ENCODE data around the gene MED7.

Gene MED7

GRCh38 chr5:157172403-157172802, 29.7 kb upstream of the MED7 start:
- Histone ChIP-seq H3K9me3 (no peaks in the 10 kb centered on the region), H3K36me3 (replicated peaks) (no peaks in the 10 kb centered on the region), H3K4me3 (no peak overlapping the region), H3K27me3 (ENCODE audit: low read depth) (peaks cover 5% of the 10 kb centered on the region; the same call in 1 of the 2 replicates), H3K4me1 (no peaks in the 10 kb centered on the region)
- no peak for DNase-seq (ENCODE audit: low spot score in 2 of 2)
- in situ Hi-C loops (cut with MboI; ENCODE audit: low sequenced_read_pairs) = no loop called here

GRCh38 chr5:157168286-157168685, 25.6 kb upstream of the MED7 start:
- Histone ChIP-seq H3K4me1 (no peaks in the 10 kb centered on the region), H3K36me3 (replicated peaks) (no peaks in the 10 kb centered on the region), H3K4me3 (no peak overlapping the region), H3K27me3 (ENCODE audit: low read depth) (peaks cover 5% of the 10 kb centered on the region; the same call in 1 of the 2 replicates), H3K9me3 (no peaks in the 10 kb centered on the region)
- DNase-seq (ENCODE audit: low spot score in 2 of 2) = no peak
- in situ Hi-C loops (cut with MboI; ENCODE audit: low sequenced_read_pairs) = no loop called here

GRCh38 chr5:157167214-157167621, 24.6 kb upstream of the MED7 start:
- DNase-seq (ENCODE audit: low spot score in 2 of 2) = no peak
- Histone ChIP-seq H3K36me3 (replicated peaks) (no peaks in the 10 kb centered on the region), H3K4me1 (no peaks in the 10 kb centered on the region), H3K4me3 (no peak overlapping the region), H3K9me3 (no peaks in the 10 kb centered on the region), H3K27me3 (ENCODE audit: low read depth) (peaks cover 5% of the 10 kb centered on the region; the same call in 1 of the 2 replicates)
- in situ Hi-C loops (cut with MboI; ENCODE audit: low sequenced_read_pairs) = no loop called here

DNA sequence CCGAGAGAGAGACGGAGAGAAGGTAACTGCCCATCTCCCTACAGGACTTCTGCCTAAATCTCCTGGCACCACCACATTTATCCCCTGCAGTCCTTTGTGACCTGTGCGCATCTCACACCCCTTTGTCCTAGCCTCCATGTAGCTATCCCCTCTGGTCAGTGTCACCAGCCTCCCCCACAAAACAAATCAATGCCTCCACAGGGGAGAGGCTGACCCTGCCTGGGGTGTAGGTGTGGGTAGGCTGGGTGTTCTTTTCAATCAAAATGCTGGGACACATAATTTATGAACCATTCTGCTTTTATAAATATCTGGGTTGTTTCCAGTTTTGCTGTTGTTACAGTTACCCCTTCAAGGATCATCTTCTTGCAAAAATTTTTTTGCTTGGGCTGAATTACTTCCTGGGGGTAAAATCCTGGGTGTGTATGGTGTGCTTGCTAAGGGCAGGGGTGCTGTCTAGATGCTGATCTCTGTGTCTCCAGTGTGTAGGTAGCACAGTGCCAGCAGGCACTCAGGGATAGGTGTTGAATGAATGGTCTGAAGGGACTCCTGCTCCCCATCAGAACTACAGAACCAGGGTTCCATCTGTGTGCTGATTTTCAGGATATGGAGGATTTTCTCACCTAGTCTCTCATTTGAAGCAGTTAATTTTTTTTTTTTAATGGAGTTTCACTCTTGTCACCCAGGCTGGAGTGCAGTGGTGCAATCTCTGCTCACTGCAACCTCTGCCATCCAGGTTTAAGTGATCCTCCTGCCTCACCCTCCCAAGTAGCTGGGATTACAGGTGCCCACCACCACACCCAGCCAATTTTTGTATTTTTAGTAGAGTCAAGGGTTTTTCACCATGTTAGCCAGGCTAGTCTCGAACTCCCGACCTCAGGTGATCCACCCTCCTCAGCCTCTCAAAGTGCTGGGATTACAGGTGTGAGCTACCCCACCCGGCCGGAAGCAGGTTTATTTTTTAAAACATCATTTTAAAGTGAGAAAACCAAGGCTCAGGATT, 23.8 kb upstream of the MED7 start, which contains the start of gene GARIN3:
GARIN3 (minus strand) TSS at position 51 of the 1,000 bp plus-strand sequence. CDS start 96 bp downstream, outside the sequence.
- Histone ChIP-seq H3K9me3 (no peaks in the 10 kb centered on the region), H3K36me3 (replicated peaks) (no peaks in the 10 kb centered on the region), H3K4me3 (no peak within 1 kb of the TSS), H3K4me1 (no peaks in the 10 kb centered on the region), H3K27me3 (ENCODE audit: low read depth) (peaks cover 5% of the 10 kb centered on the region)
- no peak for DNase-seq (ENCODE audit: low spot score in 2 of 2)
- in situ Hi-C loops (cut with MboI; ENCODE audit: low sequenced_read_pairs) = no loop called here

DNA sequence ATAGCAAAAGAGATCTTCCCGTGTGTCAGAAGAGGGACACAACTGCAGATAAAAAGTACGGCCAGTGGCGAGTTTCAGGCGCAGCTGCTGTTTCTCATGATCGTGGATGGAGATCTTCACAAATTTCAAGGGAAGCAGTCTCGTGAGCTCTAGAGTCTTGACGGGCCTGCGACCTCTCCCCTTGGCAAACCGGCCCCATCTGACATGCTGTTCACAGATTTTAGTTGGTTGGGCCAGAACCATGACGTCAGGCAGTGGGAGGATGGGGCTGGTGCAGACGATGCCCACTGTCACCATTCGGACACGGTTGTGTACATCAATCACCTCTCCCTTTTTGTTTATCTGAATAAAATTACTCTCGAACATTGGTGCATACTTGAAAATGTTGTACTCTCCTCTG, 23.0 kb upstream of the MED7 start:
- Histone ChIP-seq H3K36me3 (replicated peaks) (no peaks in the 10 kb centered on the region), H3K4me3 (no peak overlapping the region), H3K9me3 (no peaks in the 10 kb centered on the region), H3K4me1 (no peaks in the 10 kb centered on the region), H3K27me3 (ENCODE audit: low read depth) (peaks cover 7% of the 10 kb centered on the region)
- no peak for DNase-seq (ENCODE audit: low spot score in 2 of 2)
- in situ Hi-C loops (cut with MboI; ENCODE audit: low sequenced_read_pairs) = no loop called here

DNA sequence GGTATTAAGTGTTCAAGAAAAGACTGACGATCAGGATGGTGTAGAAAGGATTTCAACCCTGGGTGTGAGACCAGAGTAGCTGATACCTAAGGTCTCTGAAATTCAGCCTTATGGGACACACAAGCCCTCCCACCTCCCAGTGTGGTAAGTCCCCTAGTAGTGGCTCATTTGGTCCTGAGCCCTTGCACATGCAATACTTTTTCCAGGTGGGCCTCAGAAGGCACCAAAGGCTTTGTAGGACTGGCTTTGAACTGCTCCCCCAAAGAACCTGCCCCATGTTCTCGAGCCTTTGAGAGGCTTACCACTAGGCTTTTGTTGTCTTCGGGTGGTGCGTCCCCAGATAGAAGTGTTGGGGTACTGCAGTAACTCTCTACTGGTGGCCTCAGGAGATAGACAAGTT, 22.6 kb upstream of the MED7 start:
- H3K4me1 ChIP-seq = no peaks in the 10 kb centered on the region
- H3K36me3 ChIP-seq (replicated peaks) = no peaks in the 10 kb centered on the region
- H3K27me3 ChIP-seq (ENCODE audit: low read depth) = peaks cover 8% of the 10 kb centered on the region
- no peak for DNase-seq (ENCODE audit: low spot score in 2 of 2)
- in situ Hi-C loops (cut with MboI; ENCODE audit: low sequenced_read_pairs) = no loop called here
- H3K9me3 ChIP-seq = no peaks in the 10 kb centered on the region
- H3K4me3 ChIP-seq = no peak overlapping the region

GRCh38 chr5:157164521-157164920, 21.9 kb upstream of the MED7 start:
- no peaks in the 10 kb centered on the region for H3K36me3 ChIP-seq (replicated peaks)
- H3K4me3 ChIP-seq = no peak overlapping the region
- in situ Hi-C loops (cut with MboI; ENCODE audit: low sequenced_read_pairs) = no loop called here
- no peak for DNase-seq (ENCODE audit: low spot score in 2 of 2)
- H3K9me3 ChIP-seq = no peaks in the 10 kb centered on the region
- H3K27me3 ChIP-seq (ENCODE audit: low read depth) = peaks cover 8% of the 10 kb centered on the region
- no peaks in the 10 kb centered on the region for H3K4me1 ChIP-seq

DNA sequence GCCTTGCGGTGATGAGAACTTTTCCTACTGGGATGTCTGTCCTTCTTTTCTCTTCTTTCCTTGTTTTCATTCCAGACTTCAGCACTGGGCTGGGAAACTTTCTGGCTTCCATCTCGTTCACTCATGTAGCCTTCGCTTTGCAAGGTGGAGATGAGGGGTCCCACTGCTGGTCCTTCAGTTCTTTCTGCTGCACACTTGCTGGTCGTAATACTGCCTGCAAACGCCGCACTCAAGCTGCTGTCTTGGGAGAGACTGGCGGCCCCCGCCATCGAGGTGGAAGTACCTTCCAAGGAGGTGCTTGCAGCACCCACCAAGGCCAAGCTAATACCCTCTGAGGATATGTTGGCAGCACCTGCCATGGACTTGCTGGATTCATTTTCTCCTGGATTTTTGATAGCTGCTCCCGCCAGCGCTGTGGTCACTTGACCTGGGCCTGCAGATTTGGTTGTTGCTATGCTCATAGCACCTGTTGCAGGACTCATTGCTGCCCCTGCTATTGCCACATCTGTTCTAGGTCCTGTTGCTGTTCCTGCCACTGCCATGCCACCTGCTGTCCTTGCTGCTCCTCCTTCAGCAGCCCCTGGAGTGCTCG, 20.4 kb upstream of the MED7 start:
- no peaks in the 10 kb centered on the region for H3K4me1 ChIP-seq
- in situ Hi-C loops (cut with MboI; ENCODE audit: low sequenced_read_pairs) = no loop called here

DNA sequence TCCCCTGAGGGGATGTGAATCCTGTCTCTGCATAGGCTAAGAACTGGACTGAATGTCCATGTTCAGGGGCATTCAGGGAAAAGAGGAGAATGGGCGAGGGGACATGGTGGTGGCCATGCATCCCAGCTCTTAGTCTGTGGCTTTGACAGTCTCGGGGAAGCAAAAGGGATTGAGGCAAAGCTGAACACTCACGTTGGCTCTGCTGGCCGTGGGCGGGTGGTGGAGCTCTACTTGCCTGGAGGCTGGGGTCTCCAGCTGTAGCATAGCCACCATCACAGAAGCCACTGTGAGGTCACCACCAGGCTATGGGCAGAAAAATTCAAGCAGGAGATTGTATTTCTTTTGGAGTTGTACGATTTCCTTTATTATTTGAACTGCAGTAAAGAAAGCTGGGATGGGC, 19.3 kb upstream of the MED7 start:
- no peak for DNase-seq (ENCODE audit: low spot score in 2 of 2)
- Histone ChIP-seq H3K4me3 (no peak overlapping the region), H3K36me3 (replicated peaks) (no peaks in the 10 kb centered on the region), H3K27me3 (ENCODE audit: low read depth) (peaks cover 3% of the 10 kb centered on the region; the same call in 1 of the 2 replicates), H3K9me3 (no peaks in the 10 kb centered on the region), H3K4me1 (no peaks in the 10 kb centered on the region)
- in situ Hi-C loops (cut with MboI; ENCODE audit: low sequenced_read_pairs) = no loop called here

More for the DNA sequence above, 20.4 kb upstream of the MED7 start:
- Histone ChIP-seq H3K9me3 (no peaks in the 10 kb centered on the region), H3K4me3 (no peak overlapping the region), H3K27me3 (ENCODE audit: low read depth) (peaks cover 8% of the 10 kb centered on the region), H3K36me3 (replicated peaks) (no peaks in the 10 kb centered on the region)
- DNase-seq (ENCODE audit: low spot score in 2 of 2) = no peak

DNA sequence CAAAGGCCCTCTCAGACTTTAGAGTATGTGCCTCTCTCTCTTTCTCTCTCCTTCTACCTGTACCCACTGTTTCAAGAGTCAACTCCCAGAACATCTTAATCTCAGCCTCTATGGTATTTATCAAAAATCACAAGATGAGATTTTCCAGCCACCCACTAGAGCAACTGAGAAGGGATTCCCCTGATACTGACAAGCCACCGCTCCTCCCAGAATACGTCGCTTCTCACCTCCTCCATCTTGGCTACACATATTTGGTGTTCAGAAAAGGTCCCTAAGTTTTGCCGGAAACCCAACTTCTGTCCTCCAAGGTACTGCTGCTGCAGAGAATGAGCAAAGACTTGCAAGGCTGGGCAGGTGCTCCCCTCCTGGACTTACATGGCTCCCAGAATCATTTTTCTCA, 17.3 kb upstream of the MED7 start:
- in situ Hi-C loops (cut with MboI; ENCODE audit: low sequenced_read_pairs) = no loop called here

GRCh38 chr5:157159209-157159751, 16.6 kb upstream of the MED7 start:
- in situ Hi-C loops (cut with MboI; ENCODE audit: low sequenced_read_pairs) = no loop called here
- no peak overlapping the region for H3K4me3 ChIP-seq
- DNase-seq (ENCODE audit: low spot score in 2 of 2) = no peak
- no peaks in the 10 kb centered on the region for H3K4me1 ChIP-seq
- peaks cover 3% of the 10 kb centered on the region; the same call in 1 of the 2 replicates for H3K27me3 ChIP-seq (ENCODE audit: low read depth)
- H3K36me3 ChIP-seq (replicated peaks) = no peaks in the 10 kb centered on the region
- no peaks in the 10 kb centered on the region for H3K9me3 ChIP-seq

More for the DNA sequence above, 17.3 kb upstream of the MED7 start:
- H3K9me3 ChIP-seq = no peaks in the 10 kb centered on the region
- H3K4me1 ChIP-seq = no peaks in the 10 kb centered on the region
- no peak overlapping the region for H3K4me3 ChIP-seq
- DNase-seq (ENCODE audit: low spot score in 2 of 2) = no peak
- peaks cover 3% of the 10 kb centered on the region; the same call in 1 of the 2 replicates for H3K27me3 ChIP-seq (ENCODE audit: low read depth)
- no peaks in the 10 kb centered on the region for H3K36me3 ChIP-seq (replicated peaks)

DNA sequence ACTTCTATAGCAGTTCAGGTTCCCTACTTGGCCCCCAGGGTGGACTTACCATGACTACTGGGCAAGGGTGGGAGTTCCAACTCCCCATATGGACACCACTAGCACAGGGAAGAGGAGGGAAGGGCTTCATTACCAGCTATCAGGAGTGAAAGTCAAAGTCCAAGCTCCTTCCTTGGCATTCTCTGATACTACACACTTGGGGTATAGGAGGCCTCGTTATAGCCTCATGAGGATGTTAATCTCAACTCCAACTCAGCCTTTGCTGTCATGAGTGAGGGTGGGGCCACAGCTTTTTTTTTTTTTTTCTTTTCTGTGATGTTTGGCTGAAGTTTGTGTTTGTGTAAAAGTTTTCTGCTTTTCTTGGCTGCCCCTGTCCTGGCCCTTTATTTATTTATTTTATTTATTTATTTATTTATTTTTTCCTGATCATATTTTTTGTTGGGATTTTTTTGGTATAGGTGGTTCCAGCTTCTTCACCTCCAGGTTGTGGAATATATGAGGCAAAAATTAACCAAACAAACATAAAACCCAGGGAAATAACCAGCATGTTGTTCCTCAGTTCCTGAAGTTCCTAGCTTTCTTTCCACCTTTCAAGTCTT, 14.7 kb upstream of the MED7 start:
- in situ Hi-C loops (cut with MboI; ENCODE audit: low sequenced_read_pairs) = no loop called here
- peaks cover 3% of the 10 kb centered on the region; the same call in 1 of the 2 replicates for H3K27me3 ChIP-seq (ENCODE audit: low read depth)
- no peak for DNase-seq (ENCODE audit: low spot score in 2 of 2)
- no peaks in the 10 kb centered on the region for H3K9me3 ChIP-seq
- H3K4me1 ChIP-seq = no peaks in the 10 kb centered on the region
- no peak overlapping the region for H3K4me3 ChIP-seq
- H3K36me3 ChIP-seq (replicated peaks) = no peaks in the 10 kb centered on the region

- Histone ChIP-seq H3K36me3 (replicated peaks) (no peaks in the 10 kb centered on the region), H3K4me3 (no peak overlapping the region), H3K27me3 (ENCODE audit: low read depth) (no peaks in the 10 kb centered on the region), H3K4me1 (no peaks in the 10 kb centered on the region), H3K9me3 (no peaks in the 10 kb centered on the region)
- in situ Hi-C loops (cut with MboI; ENCODE audit: low sequenced_read_pairs) = no loop called here
- DNase-seq (ENCODE audit: low spot score in 2 of 2) = no peak
Measured at GRCh38 chr5:157155297-157155696, 12.6 kb upstream of the MED7 start.

Measured in HAP-1 (cell line).